ENCODE data around the gene TMEM82. TPM values are rescaled to one million over a fixed set of nuclear protein-coding genes. Genes with fewer than 3 reads are reported as not detected.

The TMEM82 gene
- total RNA-seq, 1 donor from 2014 or later, result not detected

DNA sequence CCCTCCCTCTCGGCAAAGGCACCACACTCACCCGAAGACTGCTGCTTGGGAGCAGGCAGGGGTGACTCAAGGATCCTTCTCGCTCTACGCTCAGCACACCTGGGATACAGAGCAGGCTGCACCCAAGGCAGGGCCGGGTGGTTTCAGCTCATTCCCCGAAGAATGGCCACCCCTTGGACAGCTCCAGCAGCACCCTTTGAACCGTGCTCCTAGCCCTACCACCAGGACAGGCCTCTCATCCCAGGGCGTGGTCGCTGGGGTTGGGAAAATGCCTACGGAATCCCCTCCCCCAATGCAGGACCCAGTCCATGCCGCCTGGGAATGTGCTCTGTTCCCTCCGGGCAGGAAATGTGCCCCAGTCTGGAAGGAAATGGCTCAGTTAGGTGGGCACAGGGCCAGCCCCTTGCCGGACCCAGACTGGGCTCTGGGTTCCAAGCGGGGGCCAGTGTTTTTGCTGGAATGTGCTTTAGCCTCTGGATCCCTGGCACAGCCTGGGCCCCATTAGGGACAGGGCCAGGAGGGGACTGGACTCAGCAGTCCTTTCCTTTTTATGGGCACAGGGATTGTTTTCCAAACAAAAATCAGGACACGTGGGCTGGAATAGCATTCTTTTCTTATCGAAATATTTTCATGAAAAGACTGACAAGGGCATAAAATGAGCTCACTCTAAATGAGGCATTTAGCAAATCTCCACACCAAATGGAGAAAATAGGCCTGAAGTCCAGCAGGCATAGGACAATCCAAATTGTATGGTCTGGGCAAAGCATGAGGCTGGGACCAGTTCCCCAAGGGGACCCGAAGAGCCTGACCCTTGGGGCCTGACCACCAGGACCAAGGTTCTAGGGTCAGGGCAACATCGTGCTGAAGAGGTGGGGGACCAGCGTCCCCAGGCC lies 7.3 kb downstream of the TMEM82 start:
- Histone ChIP-seq H3K4me3 (no peak overlapping the region), H3K9me3 (no peaks in the 10 kb centered on the region), H3K36me3 (no peaks in the 10 kb centered on the region), H3K27ac (peak overlapping the region; percentile 47), H3K4me1 (peaks cover 18% of the 10 kb centered on the region), H3K27me3 (ENCODE audit: low read depth) (no peaks in the 10 kb centered on the region)
- intact Hi-C loops (cut with DNase I), result no loop called here
- DNase-seq, result peak; percentile 65
- TF ChIP-seq, protein P1, sequence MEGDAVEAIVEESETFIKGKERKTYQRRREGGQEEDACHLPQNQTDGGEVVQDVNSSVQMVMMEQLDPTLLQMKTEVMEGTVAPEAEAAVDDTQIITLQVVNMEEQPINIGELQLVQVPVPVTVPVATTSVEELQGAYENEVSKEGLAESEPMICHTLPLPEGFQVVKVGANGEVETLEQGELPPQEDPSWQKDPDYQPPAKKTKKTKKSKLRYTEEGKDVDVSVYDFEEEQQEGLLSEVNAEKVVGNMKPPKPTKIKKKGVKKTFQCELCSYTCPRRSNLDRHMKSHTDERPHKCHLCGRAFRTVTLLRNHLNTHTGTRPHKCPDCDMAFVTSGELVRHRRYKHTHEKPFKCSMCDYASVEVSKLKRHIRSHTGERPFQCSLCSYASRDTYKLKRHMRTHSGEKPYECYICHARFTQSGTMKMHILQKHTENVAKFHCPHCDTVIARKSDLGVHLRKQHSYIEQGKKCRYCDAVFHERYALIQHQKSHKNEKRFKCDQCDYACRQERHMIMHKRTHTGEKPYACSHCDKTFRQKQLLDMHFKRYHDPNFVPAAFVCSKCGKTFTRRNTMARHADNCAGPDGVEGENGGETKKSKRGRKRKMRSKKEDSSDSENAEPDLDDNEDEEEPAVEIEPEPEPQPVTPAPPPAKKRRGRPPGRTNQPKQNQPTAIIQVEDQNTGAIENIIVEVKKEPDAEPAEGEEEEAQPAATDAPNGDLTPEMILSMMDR (IDR thresholded peaks at IDR 0.05), result no peak
- ATAC-seq, result peak; percentile 49 to 59

DNA sequence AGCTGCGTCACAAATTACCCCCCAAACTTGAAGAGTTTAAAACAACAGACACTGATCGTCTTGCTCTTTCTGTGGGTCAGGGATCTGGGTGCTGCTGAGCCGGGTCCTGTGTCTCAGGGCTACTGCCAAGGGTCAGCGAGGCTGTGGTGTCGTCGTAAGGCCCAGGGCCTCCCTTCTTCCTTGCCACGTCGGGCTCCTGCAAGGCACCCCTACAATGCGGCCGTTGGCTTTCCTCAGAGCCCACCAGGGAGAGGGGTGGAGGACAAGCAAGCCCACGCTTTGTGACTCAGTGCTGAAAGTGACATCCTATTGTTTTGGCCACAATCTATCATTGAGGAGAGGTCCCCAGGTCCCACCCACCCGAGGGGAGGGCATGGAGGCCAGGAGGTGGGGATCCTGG lies 8.6 kb downstream of the TMEM82 start:
- H3K4me1 ChIP-seq, result peaks cover 18% of the 10 kb centered on the region
- no peak overlapping the region for H3K4me3 ChIP-seq
- TF ChIP-seq, protein P1 (IDR thresholded peaks at IDR 0.05), result no peak
- intact Hi-C loops (cut with DNase I), result no loop called here
- H3K27ac ChIP-seq, result no peak overlapping the region
- no peaks in the 10 kb centered on the region for H3K27me3 ChIP-seq (ENCODE audit: low read depth)
- no peaks in the 10 kb centered on the region for H3K36me3 ChIP-seq
- no peaks in the 10 kb centered on the region for H3K9me3 ChIP-seq
- ATAC-seq, result no peak
- no peak for DNase-seq

DNA sequence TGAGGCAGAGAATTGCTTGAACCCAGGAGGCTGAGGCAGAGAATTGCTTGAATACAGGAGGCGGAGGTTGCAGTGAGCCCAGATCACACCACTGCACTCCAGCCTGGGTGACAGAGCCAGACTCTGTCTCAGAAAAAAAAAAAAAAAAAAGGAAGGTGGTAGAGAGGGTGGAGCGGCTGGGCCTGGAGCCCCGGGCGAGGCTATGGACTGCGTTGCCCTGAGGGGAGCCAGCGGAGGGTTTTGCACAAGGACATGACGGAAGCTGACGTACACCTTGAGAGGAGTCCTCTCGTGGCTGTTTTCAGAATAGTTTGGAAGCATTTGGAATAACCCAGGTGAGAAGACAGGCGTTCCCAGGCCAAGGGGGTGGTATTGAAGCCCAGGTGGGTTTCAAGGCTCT lies 9.4 kb downstream of the TMEM82 start:
- Histone ChIP-seq H3K9me3 (no peaks in the 10 kb centered on the region), H3K4me3 (no peak overlapping the region), H3K27me3 (ENCODE audit: low read depth) (no peaks in the 10 kb centered on the region), H3K4me1 (peaks cover 26% of the 10 kb centered on the region), H3K27ac (no peak overlapping the region), H3K36me3 (no peaks in the 10 kb centered on the region)
- DNase-seq, result no peak
- TF ChIP-seq, protein P1 (IDR thresholded peaks at IDR 0.05), result no peak
- intact Hi-C loops (cut with DNase I), result no loop called here
- ATAC-seq, result no peak

DNA sequence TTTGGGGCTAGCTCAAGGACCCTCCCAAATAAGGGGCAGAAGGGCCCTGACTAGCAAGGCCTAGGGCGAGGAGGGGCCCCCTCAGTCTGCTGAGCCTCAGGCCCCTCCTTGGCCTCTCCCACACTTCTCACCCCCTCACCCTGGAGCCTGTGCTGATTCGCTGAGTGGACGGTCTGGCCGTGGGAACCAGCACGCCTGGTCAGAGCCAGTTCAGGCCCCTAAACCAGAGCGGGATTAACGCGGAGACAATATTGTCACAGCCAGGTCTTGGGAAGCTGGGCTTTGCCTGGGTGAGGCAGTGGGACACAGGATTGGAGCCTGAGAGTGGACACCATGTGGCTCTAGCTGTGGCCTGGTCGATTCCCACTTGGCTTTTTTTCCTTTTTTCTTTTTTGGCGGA lies 11.5 kb downstream of the TMEM82 start:
- ATAC-seq (no peak), DNase-seq (no peak)
- Histone ChIP-seq H3K27ac (no peak overlapping the region), H3K36me3 (no peaks in the 10 kb centered on the region), H3K9me3 (no peaks in the 10 kb centered on the region), H3K4me1 (peaks cover 33% of the 10 kb centered on the region), H3K4me3 (no peak overlapping the region), H3K27me3 (ENCODE audit: low read depth) (peaks cover 11% of the 10 kb centered on the region)
- intact Hi-C loops (cut with DNase I), result no loop called here
- TF ChIP-seq, protein P1 (IDR thresholded peaks at IDR 0.05), result no peak

DNA sequence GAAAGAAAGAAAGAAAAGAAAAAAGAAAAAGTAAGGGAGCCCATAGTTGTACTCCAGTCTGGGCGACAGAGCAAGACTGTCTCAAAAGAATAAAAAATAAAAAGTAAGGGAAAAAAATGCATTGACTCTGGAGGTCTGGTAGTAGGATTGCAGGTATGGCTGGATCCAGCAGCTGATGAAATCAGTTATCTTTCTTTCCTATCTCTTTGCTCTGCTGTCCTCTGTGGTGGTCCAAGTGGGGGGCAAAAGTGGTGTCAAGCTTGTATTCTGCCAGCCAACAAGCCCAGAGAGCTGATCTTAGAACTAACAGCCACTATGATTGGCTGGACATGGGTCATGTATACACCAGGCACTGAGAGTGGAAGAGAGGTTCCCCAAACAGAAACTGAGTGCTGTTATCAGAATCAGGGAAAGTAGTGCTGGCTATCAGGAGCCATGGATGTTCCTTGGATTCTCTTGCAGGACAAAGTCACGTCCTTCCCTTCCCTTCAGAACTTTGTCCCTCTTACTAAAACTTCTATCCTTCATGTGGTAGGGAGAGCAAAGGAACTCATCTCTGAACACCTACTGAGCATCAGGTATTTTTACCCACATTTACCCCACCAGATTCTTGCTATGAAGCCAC lies 12.8 kb downstream of the TMEM82 start:
- Histone ChIP-seq H3K4me3 (no peak overlapping the region), H3K9me3 (no peaks in the 10 kb centered on the region), H3K4me1 (peaks cover 33% of the 10 kb centered on the region), H3K27me3 (ENCODE audit: low read depth) (peaks cover 24% of the 10 kb centered on the region), H3K27ac (no peak overlapping the region), H3K36me3 (no peaks in the 10 kb centered on the region)
- DNase-seq (no peak), ATAC-seq (no peak)
- intact Hi-C loops (cut with DNase I), result no loop called here
- TF ChIP-seq, protein P1 (IDR thresholded peaks at IDR 0.05), result no peak

Data from lower lobe of right lung (tissue), 2 donors.